Measurements from ENCODE around the gene SLC44A3. TPM values are rescaled to one million over a fixed set of nuclear protein-coding genes. Genes with fewer than 3 reads are reported as not detected.

Gene SLC44A3
- total and polyA plus RNA-seq, 2 of the 4 experiments (the other 2 are of a cell fraction): 0.31 to 0.54 TPM

GRCh38 chr1:94812985-94813384 is 7.2 kb upstream of the SLC44A3 start:
- dilution Hi-C loops (cut with HindIII; ENCODE audit: low sequenced_read_pairs, unreplicated experiment): no loop called here
- Histone ChIP-seq H3K4me1 (ENCODE audit: control insufficient read depth, insufficient read depth, low read length) (peaks cover 1% of the 10 kb centered on the region; the same call in 1 of the 2 replicates), H3K4me3 (ENCODE audit: insufficient read depth, low read depth, low read length) (no peak overlapping the region), H4K8ac (ENCODE audit: low read depth in 2 of 2, low read length in 2 of 2) (no peak overlapping the region), H3K9me3 (ENCODE audit: control insufficient read depth, insufficient read depth, low read length) (peaks cover 5% of the 10 kb centered on the region), H2AK5ac (ENCODE audit: low read depth, low read length) (no peak overlapping the region), H3K79me1 (ENCODE audit: low read depth in 1 of 2, low read length in 2 of 2) (no peaks in the 10 kb centered on the region), H3K56ac (ENCODE audit: extremely low read depth, insufficient read depth, low read length) (no peak overlapping the region), H4K20me1 (ENCODE audit: insufficient read depth, low read length) (no peaks in the 10 kb centered on the region), H2AK9ac (replicated peaks; ENCODE audit: low read depth, low read length, poor library complexity) (no peak overlapping the region), H3K4ac (ENCODE audit: low read depth, low read length) (no peak overlapping the region), H3K27ac (ENCODE audit: insufficient read depth, low read length) (no peak overlapping the region), H2BK120ac (ENCODE audit: low read depth, low read length) (no peak overlapping the region), H4K91ac (ENCODE audit: insufficient read depth, low read depth, low read length) (no peak overlapping the region), H3K14ac (replicated peaks; ENCODE audit: low read depth, low read length) (no peak overlapping the region), H2BK5ac (ENCODE audit: low read depth, low read length, poor library complexity, severe bottlenecking) (no peak overlapping the region), H3K23ac (ENCODE audit: low read depth, low read length) (no peak overlapping the region), H2AFZ (replicated peaks; ENCODE audit: low read length, poor library complexity) (no peak overlapping the region), H3K27me3 (ENCODE audit: control insufficient read depth, insufficient read depth, low read length) (peaks cover 24% of the 10 kb centered on the region), H3K9ac (ENCODE audit: low read depth, low read length) (no peak overlapping the region), H2BK20ac (ENCODE audit: low read depth, low read length) (no peak overlapping the region), H4K5ac (ENCODE audit: low read depth, low read length) (no peak overlapping the region), H2BK15ac (ENCODE audit: low read depth, low read length) (no peak overlapping the region), H3K4me2 (ENCODE audit: low read depth, low read length) (no peak overlapping the region), H3K9me1 (ENCODE audit: insufficient read depth, low read length) (no peaks in the 10 kb centered on the region), H3K36me3 (ENCODE audit: control insufficient read depth, insufficient read depth, low read length) (no peaks in the 10 kb centered on the region), H3K18ac (ENCODE audit: low read depth, low read length) (no peak overlapping the region)
- POLR2A ChIA-PET (ENCODE audit: unreplicated experiment): no interaction called here
- intact Hi-C loops (cut with micrococcal nuclease): no loop called here
- CTCF ChIA-PET: interaction anchor here (0.6 kb wide), 1 partner anchor 332 kb away, joined by 5 read pairs; no protein-coding TSS in a partner anchor
- in situ Hi-C loops (cut with MboI; ENCODE audit: low sequenced_read_pairs): loop anchor here (25.0 kb wide), 1 partner anchor 751 kb away; no protein-coding TSS in a partner anchor
- ATAC-seq (ENCODE audit: low read depth): no peak
- no peak for TF ChIP-seq RFX5 (IDR thresholded peaks at IDR 0.05; ENCODE audit: low read depth, low read length)
- no peak for TF ChIP-seq RCOR1 (IDR thresholded peaks at IDR 0.05; ENCODE audit: insufficient replicate concordance, low read length)
- TF ChIP-seq USF2 (IDR thresholded peaks at IDR 0.05; ENCODE audit: low read depth, low read length): no peak
- TF ChIP-seq POLR2A (IDR thresholded peaks at IDR 0.05; ENCODE audit: low read depth, low read length): no peak
- no peak for TF ChIP-seq CTCF (conservative IDR thresholded peaks at IDR 0.05; ENCODE audit: low read depth, low read length)
- no peak for TF ChIP-seq MAZ (IDR thresholded peaks at IDR 0.05; ENCODE audit: borderline replicate concordance, low read depth, low read length)
- no peak for TF ChIP-seq BHLHE40 (IDR thresholded peaks at IDR 0.05; ENCODE audit: low read depth, low read length)
- no peak for TF ChIP-seq NFE2L2 (IDR thresholded peaks at IDR 0.05; ENCODE audit: low read depth, low read length)
- no peak for TF ChIP-seq ELK1 (IDR thresholded peaks at IDR 0.05; ENCODE audit: borderline replicate concordance, low read depth, low read length)
- TF ChIP-seq SMC3 (IDR thresholded peaks at IDR 0.05; ENCODE audit: low read depth, low read length): no peak
- TF ChIP-seq RAD21 (IDR thresholded peaks at IDR 0.05; ENCODE audit: low read length): no peak
- TF ChIP-seq CEBPB (IDR thresholded peaks at IDR 0.05; ENCODE audit: low read depth, low read length): no peak
- TF ChIP-seq MAFK (IDR thresholded peaks at IDR 0.05; ENCODE audit: low read depth, low read length): no peak
- no peak for TF ChIP-seq CHD1 (IDR thresholded peaks at IDR 0.05; ENCODE audit: low read depth, low read length)
- TF ChIP-seq MXI1 (IDR thresholded peaks at IDR 0.05; ENCODE audit: borderline replicate concordance, low read depth, low read length): no peak
- BruUV-seq (replicated peaks): no TSS peak
- no peak for DNase-seq
- WGBS, 2 experiments (ENCODE audit: extremely low coverage in 2 of 2, insufficient read length in 1 of 2): no CpG with 5 or more reads among the region's 4 CpGs

Data from IMR-90 (cell line).